ENCODE measurements around the gene SMPD3.
"Not testable (repeated sequence)": the region's sequence is repeated elsewhere in the genome, so short reads cannot be mapped to it uniquely, and the experiment has no call there.

The SMPD3 gene

GRCh38 chr16:68448360-68448970, at the start of gene SMPD3:
Gene SMPD3 (minus strand): TSS chr16:68448508. CDS start chr16:68372181, 76,327 bp downstream.
- DNase-seq (ENCODE audit: low read depth, low spot score), result peak; percentile 100

DNA sequence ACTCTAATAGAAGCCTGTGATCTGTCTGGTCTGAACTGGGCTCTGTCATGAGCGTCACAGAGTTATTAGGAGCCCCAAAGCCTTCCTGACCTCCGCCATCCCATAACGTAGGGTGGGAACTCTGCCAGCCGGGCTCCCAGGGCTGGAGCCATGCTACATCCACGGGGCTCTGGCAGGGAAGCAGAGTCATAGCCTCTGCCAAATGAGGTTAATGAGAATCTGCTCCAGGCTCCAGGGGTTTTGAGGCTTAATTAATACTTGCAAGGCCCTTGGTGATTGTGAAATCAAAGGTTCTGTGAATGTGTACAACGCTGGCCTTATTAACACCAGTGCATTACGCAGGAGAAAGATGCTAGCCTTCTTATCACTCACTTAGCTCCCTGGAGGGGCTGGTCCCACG, 48.4 kb upstream of the SMPD3 start:
- no peak for DNase-seq (ENCODE audit: low read depth, low spot score)

DNA sequence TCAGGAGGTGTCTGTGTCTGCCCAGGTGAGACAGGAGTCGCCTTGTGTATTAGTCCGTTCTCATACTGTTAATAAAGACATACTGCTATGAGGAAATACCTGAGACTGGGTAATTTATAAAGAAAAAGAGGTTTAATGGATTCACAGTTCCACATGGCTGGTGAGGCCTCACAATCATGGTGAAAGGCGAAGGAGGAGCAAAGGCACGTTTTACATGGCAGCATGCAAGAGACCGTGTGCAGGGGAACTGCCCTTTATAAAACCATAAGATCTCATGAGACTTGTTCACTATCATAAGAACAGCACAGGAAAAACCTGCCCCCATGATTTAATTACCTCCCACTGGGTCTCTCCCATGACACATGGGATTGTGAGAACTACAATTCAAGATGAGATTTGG, 46.0 kb upstream of the SMPD3 start:
- not testable (repeated sequence) for DNase-seq (ENCODE audit: low read depth, low spot score)

DNA sequence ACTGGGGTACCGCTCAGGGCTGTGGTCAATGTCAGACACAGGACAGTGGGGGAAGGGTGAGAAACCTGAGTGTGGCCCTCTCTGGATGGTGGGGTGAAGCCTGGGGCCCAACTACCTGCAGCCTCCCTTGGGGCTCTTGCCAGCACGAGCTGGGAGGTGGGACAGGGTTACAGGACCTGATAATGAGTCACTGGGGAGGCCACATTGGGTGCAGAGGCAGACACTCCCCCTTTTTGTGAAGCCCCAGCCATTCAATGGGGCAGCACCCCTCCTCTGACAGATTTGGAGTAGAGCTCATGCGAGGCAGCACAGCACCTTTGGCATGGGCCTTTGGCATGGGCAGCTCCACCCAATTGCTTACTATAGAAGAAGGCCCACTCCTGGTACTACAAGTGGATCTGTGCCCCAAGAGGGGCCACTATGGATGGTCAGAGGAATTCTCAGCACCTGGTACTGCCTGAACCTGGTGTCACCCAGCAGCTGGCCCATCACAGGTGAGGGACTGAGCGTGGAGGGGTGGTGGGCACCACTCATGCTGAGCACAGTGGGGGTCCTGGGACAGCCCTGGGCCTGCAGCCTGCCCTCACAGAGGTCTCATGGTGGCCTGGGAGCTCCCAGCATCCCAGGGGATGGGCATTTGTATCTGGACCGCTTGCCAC, 45.2 kb upstream of the SMPD3 start:
- DNase-seq (ENCODE audit: low read depth, low spot score), result no peak

GRCh38 chr16:68492543-68493411, 44.5 kb upstream of the SMPD3 start:
- no peak for DNase-seq (ENCODE audit: low read depth, low spot score)

DNA sequence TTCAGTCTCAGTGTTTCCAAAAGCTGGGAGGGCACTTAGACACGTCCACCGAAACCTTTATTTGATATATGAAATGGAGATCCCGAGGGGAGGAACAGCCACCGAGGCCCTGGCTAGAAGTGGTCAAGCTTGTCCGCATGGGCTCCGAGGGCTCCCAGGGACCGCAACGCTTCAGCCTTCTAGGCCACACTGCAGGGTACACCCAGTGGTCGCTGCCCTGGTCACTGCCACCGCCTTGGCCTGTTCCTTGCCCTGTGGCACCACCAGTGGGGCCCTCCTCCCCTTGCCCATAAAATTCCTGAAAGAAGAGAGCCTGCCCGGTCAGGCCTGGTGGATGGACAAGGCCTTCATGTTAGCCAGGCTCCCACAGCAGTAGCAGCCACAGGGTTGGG, 43.8 kb upstream of the SMPD3 start:
- no peak for DNase-seq (ENCODE audit: low read depth, low spot score)

- no peak for DNase-seq (ENCODE audit: low read depth, low spot score)
These were observed 43.3 kb upstream of the SMPD3 start for GRCh38 chr16:68491576-68491950.

DNA sequence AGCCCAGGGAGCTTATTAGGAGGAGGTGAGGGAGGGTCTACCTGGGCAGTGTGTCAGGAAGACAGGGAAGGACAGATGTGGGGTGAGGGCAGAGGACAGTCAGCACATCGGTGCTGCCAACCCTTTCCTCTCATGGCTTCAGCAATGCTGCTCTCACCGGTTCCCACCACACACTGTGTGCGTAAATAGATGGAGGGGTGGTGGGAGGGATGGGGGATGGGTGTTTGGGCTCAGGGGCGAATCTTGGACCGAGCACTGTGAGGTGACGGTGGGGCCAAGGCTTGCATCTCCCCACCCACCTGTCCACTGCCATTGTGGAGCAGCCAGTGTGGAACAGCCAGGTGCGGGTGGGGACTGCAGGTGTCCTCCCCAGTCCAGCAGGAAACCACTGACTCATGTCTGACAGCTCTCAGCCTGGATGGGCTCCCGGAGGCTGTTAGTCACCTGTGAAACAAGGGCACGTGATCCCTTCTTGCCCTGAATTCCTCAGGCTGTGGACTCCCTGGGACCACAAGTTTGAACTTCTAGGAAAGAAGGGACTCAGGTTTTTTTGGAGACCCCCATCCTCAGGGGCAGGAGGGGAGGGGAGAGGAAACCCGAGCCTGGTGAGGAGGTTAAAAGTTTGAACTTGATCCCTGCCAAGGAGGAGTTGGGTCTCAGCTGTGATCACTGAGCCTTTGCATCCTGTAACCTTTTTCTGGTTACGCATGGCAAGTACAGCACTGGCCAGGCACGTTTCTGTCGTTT, 42.7 kb upstream of the SMPD3 start:
- peak; percentile 62 for DNase-seq (ENCODE audit: low read depth, low spot score)

DNA sequence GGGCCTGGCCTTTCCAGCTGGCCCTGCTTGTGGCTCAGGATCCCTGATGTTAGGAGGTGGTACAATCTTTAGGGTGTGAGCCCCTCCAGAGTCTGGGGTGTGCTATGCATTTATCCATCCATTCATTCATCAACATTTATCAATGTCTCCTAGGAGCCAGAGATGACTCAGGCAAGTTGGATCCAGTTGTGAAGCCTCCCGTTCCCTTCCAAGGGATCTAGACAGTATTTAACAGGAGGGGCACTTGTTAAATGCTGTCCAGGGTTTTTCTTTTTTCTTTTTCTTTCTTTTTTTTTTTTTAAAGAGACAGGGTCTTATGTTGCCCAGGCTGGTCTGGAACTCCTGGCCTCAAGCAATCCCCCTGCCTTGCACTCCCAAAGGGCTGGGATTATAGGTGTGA, 42.0 kb upstream of the SMPD3 start:
- DNase-seq (ENCODE audit: low read depth, low spot score), result no peak

- no peak for DNase-seq (ENCODE audit: low read depth, low spot score)
These were observed 40.2 kb upstream of the SMPD3 start for GRCh38 chr16:68488554-68488953.

DNA sequence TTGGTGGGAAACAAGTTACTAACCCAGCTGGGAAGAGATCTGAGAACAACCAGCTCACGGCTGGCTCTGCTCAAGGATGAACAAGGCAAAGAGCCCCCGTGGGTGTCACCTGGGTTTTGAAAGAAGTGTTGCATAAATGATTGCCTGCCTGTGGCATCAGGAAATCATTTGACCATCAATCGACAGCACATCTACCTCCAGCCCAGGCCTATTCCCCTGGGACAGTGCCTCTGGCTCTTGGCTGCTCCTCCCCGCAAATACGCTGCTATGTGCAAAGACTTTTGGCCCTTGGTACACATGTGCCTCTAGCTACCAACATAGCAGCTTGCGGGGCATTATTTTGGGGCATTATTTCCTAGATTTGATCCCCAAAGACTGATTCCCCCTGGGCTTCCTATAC, 39.4 kb upstream of the SMPD3 start:
- no peak for DNase-seq (ENCODE audit: low read depth, low spot score)

GRCh38 chr16:68487203-68487514, 38.9 kb upstream of the SMPD3 start:
- DNase-seq (ENCODE audit: low read depth, low spot score), result no peak

- DNase-seq (ENCODE audit: low read depth, low spot score), result no peak
These were observed 38.3 kb upstream of the SMPD3 start for GRCh38 chr16:68486502-68487202.

- DNase-seq (ENCODE audit: low read depth, low spot score), result no peak
These were observed 33.3 kb upstream of the SMPD3 start for GRCh38 chr16:68481636-68482035.

- DNase-seq (ENCODE audit: low read depth, low spot score), result no peak
These were observed 32.0 kb upstream of the SMPD3 start for GRCh38 chr16:68480084-68480995.

GRCh38 chr16:68479271-68479670, 31.0 kb upstream of the SMPD3 start:
- DNase-seq (ENCODE audit: low read depth, low spot score), result no peak

DNA sequence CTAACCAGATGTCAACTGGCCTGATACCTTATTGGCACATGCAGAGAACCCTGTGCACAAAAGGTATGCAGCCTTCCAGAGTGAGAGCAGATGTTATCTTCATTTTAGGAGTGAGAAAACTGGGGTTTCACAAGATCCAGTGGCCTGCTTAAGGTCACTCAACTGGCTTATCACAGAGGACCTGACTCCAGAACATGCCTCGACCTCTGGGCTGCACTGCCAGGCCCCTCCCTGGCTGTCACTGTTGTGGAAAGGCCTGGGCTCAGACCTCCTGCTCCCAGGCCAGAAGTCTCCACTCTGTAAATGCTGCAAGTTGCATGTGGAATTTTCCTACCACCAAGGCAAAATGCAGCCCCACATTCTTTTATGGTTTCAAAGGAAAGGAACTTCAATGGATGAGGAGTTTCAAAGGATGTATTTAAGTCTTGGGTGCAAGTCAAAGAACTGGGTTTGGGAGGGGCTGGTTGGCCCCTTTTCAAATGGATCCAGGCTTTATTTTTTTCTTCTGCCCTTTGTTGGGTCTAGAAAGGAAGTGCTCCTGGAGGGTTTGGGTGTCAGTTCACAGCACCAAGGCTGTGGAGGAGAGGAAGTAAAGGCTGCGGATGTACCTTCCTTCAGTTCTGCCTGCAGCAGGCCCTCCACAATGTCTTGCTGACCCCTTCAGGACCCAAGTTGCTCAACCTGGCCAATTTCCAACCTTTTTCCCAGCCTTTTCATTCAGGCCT, 30.4 kb upstream of the SMPD3 start:
- no peak for DNase-seq (ENCODE audit: low read depth, low spot score)

DNA sequence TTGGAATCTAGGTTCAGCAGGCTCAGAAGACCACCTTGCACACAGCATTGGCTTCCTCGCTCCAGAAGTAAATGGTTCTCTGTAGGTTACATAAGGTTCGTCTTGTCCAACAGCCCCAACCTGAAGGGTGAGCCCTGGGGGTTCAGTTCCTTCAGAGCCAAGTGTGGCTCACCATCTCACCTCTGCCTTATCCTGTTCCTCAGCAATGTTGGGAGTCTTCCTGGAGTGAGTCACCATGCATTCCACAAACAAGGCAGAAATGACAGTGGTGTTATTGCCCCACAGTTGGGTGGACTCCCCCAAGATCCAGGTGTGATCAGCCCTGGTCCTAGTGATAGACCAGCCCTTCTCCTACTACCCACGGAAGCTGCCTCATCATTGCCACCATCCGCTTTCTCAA, 26.8 kb upstream of the SMPD3 start:
- DNase-seq (ENCODE audit: low read depth, low spot score), result no peak

DNA sequence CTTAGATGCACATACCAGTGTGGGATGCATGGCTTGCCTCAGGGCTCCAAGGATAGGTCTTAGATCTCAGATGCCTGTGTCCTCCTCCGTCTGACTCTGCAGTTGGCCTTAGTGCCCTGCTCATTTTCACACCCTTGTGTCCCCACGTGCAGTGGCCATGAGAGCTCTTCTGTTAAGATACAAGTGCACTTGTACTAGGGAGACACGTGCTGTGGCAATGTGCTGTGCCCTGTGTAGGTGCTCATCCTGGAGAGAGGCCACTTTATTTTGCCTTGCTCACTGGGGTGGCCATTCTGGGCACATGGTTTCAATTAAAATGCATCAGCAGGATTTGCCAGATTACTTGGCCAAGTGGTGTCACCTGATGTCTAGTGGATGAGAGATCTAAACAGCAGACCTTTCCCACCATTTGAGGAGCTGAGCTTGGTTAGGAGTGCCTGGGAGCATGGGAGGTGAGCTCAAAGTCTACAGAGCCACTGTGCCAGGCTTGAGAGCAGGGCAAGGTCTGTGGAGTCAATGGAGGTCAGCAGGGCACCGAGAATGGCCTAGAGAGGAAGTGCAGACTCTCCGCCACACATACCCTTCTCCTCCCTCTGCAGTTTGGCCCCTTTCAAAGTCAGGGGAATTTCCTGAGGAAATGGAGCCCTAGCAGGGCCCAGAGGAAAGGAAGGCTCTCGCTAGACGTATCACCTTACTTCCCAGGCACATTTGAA, 25.2 kb upstream of the SMPD3 start:
- DNase-seq (ENCODE audit: low read depth, low spot score), result no peak

All from astrocyte of the hippocampus (primary cell).